ENCODE measurements around the gene CEP135. TPM values are rescaled to one million over a fixed set of nuclear protein-coding genes. Genes with fewer than 3 reads are reported as not detected.
"Not testable (repeated sequence)": the region's sequence is repeated elsewhere in the genome, so short reads cannot be mapped to it uniquely, and the experiment has no call there.

Gene CEP135
- total RNA-seq, 2 experiments from 2014 or later: 21.6 to 32.7 TPM

DNA sequence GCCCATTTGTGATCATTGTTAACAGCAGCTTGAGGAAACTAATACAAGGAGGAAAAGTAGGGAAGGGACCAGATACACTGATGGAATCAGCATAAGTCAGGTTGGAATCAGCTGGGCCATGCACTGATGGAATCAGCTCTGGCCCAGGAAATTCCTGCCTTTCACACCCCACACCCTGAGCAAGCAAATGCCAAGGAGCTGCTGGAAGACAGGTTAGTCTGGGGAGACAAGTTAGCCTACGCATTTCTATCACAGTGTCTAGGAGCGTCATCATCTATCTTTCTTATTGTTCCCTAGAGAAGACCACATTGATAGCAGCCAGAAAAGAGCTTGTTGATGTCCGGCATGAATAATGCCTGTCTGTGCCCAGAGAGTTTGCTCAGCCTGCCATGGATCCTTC lies 16.2 kb upstream of the CEP135 start:
- POLR2A ChIA-PET: interaction anchor here (1.4 to 1.5 kb wide), 2 partner anchors 10 to 18 kb away, joined by 4 to 8 read pairs; no protein-coding TSS in a partner anchor
- no peaks in the 10 kb centered on the region for H3K9me2 ChIP-seq (ENCODE audit: insufficient read depth, low read length)
- H4K20me1 ChIP-seq (ENCODE audit: insufficient read depth, low read length): no peaks in the 10 kb centered on the region
- peaks cover 13% of the 10 kb centered on the region for H3K9me3 ChIP-seq (ENCODE audit: low read length)
- no peaks in the 10 kb centered on the region for H3K36me3 ChIP-seq (ENCODE audit: insufficient read depth, low read length)
- TF ChIP-seq, protein P1, sequence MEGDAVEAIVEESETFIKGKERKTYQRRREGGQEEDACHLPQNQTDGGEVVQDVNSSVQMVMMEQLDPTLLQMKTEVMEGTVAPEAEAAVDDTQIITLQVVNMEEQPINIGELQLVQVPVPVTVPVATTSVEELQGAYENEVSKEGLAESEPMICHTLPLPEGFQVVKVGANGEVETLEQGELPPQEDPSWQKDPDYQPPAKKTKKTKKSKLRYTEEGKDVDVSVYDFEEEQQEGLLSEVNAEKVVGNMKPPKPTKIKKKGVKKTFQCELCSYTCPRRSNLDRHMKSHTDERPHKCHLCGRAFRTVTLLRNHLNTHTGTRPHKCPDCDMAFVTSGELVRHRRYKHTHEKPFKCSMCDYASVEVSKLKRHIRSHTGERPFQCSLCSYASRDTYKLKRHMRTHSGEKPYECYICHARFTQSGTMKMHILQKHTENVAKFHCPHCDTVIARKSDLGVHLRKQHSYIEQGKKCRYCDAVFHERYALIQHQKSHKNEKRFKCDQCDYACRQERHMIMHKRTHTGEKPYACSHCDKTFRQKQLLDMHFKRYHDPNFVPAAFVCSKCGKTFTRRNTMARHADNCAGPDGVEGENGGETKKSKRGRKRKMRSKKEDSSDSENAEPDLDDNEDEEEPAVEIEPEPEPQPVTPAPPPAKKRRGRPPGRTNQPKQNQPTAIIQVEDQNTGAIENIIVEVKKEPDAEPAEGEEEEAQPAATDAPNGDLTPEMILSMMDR (conservative IDR thresholded peaks at IDR 0.05; ENCODE audit: low read length): no peak
- TF ChIP-seq EZH2phosphoT487 (IDR thresholded peaks at IDR 0.05; ENCODE audit: borderline replicate concordance, low read depth, low read length): no peak
- H3K4me3 ChIP-seq (ENCODE audit: low read depth, low read length, poor library complexity, severe bottlenecking): no peak overlapping the region
- H3K4me2 ChIP-seq (ENCODE audit: low read length): no peak overlapping the region
- no TSS peak for BruUV-seq (replicated peaks)
- CTCF ChIA-PET (ENCODE audit: unreplicated experiment): interaction anchor here (0.6 kb wide), 1 partner anchor 9 kb away, joined by 3 read pairs; no protein-coding TSS in a partner anchor
- intact Hi-C loops (cut with micrococcal nuclease; ENCODE audit: unreplicated experiment): no loop called here
- no peak overlapping the region for H3K27ac ChIP-seq (ENCODE audit: low read depth, low read length, poor library complexity, severe bottlenecking)
- no peak overlapping the region for H2AFZ ChIP-seq (ENCODE audit: low read length)
- no peak for DNase-seq (ENCODE audit: low spot score)
- H3K79me2 ChIP-seq (ENCODE audit: insufficient read depth, low read depth, low read length): no peaks in the 10 kb centered on the region
- no peaks in the 10 kb centered on the region for H3K4me1 ChIP-seq (ENCODE audit: insufficient read depth, low read length, poor library complexity, severe bottlenecking)

DNA sequence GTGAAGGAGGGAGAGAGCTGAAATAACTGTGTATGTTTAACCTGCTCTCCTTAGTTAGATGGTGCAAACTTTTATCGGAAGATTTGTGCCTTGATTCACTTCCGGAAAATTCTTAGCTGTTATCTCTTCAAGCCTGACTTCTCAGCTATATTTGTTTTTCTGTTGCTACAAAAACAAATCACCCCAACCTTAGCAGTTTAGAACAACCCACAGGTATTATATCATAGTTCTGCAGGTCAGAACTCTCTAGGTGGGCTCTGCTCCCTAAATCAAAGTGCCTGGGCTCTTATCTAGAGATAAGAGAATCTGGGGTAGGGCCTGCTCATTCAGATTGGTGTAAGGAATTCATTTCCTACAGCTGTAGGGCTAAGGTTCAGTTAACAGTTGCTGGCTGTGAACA lies 15.1 kb upstream of the CEP135 start:
- Histone ChIP-seq H3K9me3 (ENCODE audit: low read length) (peaks cover 22% of the 10 kb centered on the region), H2AFZ (ENCODE audit: low read length) (no peak overlapping the region), H3K79me2 (ENCODE audit: insufficient read depth, low read depth, low read length) (no peaks in the 10 kb centered on the region), H3K4me2 (ENCODE audit: low read length) (no peak overlapping the region), H4K20me1 (ENCODE audit: insufficient read depth, low read length) (no peaks in the 10 kb centered on the region), H3K4me3 (ENCODE audit: low read depth, low read length, poor library complexity, severe bottlenecking) (no peak overlapping the region), H3K4me1 (ENCODE audit: insufficient read depth, low read length, poor library complexity, severe bottlenecking) (no peaks in the 10 kb centered on the region), H3K9me2 (ENCODE audit: insufficient read depth, low read length) (no peaks in the 10 kb centered on the region), H3K27ac (ENCODE audit: low read depth, low read length, poor library complexity, severe bottlenecking) (no peak overlapping the region), H3K36me3 (ENCODE audit: insufficient read depth, low read length) (peaks cover 10% of the 10 kb centered on the region; the same call in 1 of the 2 replicates)
- intact Hi-C loops (cut with micrococcal nuclease; ENCODE audit: unreplicated experiment): no loop called here
- ChIA-PET CTCF (ENCODE audit: unreplicated experiment) (no interaction called here), POLR2A (interaction anchor here (0.7 to 1.5 kb wide), 3 partner anchors 17 to 231 kb away, joined by 3 to 4 read pairs (median 4); no protein-coding TSS in a partner anchor)
- no TSS peak for BruUV-seq (replicated peaks)
- TF ChIP-seq, protein P1 (conservative IDR thresholded peaks at IDR 0.05; ENCODE audit: low read length): no peak
- TF ChIP-seq EZH2phosphoT487 (IDR thresholded peaks at IDR 0.05; ENCODE audit: borderline replicate concordance, low read depth, low read length): no peak
- DNase-seq (ENCODE audit: low spot score): no peak

DNA sequence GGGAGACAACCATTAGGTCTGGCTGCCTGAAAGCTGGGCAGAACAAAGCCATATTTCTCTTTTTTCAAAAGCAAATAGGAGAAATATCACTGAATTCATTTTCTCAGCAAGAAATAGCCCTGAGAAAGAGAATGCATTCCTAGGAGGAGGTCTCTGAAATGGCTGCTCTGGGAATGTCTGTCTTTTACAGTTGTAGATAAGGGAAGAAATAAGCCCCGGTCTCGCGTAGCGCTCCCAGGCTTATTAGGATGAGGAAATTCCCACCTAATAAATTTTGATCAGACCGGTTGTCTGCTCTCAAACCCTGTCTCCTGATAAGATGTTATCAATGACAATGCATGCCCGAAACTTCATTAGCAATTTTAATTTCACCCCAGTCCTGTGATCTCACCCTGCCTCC lies 12.8 kb upstream of the CEP135 start:
- BruUV-seq (replicated peaks); CTCF ChIA-PET (ENCODE audit: unreplicated experiment); POLR2A ChIA-PET: not testable (repeated sequence)

More for the DNA sequence above, 12.8 kb upstream of the CEP135 start:
- H3K9me2 ChIP-seq (ENCODE audit: insufficient read depth, low read length); H4K20me1 ChIP-seq (ENCODE audit: insufficient read depth, low read length); DNase-seq (ENCODE audit: low spot score); intact Hi-C loops (cut with micrococcal nuclease; ENCODE audit: unreplicated experiment); H3K4me2 ChIP-seq (ENCODE audit: low read length); H3K4me1 ChIP-seq (ENCODE audit: insufficient read depth, low read length, poor library complexity, severe bottlenecking); H2AFZ ChIP-seq (ENCODE audit: low read length); H3K4me3 ChIP-seq (ENCODE audit: low read depth, low read length, poor library complexity, severe bottlenecking); H3K79me2 ChIP-seq (ENCODE audit: insufficient read depth, low read depth, low read length); H3K27ac ChIP-seq (ENCODE audit: low read depth, low read length, poor library complexity, severe bottlenecking): not testable (repeated sequence)
- H3K36me3 ChIP-seq (ENCODE audit: insufficient read depth, low read length): peaks cover 12% of the 10 kb centered on the region; the same call in 1 of the 2 replicates
- H3K9me3 ChIP-seq (ENCODE audit: low read length): peaks cover 32% of the 10 kb centered on the region

Data from OCI-LY7 (cell line).